ENCODE results near the gene SLC39A11.

- TF ChIP-seq, protein P1, sequence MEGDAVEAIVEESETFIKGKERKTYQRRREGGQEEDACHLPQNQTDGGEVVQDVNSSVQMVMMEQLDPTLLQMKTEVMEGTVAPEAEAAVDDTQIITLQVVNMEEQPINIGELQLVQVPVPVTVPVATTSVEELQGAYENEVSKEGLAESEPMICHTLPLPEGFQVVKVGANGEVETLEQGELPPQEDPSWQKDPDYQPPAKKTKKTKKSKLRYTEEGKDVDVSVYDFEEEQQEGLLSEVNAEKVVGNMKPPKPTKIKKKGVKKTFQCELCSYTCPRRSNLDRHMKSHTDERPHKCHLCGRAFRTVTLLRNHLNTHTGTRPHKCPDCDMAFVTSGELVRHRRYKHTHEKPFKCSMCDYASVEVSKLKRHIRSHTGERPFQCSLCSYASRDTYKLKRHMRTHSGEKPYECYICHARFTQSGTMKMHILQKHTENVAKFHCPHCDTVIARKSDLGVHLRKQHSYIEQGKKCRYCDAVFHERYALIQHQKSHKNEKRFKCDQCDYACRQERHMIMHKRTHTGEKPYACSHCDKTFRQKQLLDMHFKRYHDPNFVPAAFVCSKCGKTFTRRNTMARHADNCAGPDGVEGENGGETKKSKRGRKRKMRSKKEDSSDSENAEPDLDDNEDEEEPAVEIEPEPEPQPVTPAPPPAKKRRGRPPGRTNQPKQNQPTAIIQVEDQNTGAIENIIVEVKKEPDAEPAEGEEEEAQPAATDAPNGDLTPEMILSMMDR (IDR thresholded peaks at IDR 0.05) = no peak
- TF ChIP-seq POLR2A (IDR thresholded peaks at IDR 0.05) (no peak), POLR2AphosphoS5 (IDR thresholded peaks at IDR 0.05) (no peak)
Measured at GRCh38 chr17:73105431-73105830, 12.9 kb upstream of the SLC39A11 start.
